ENCODE data around the gene XYLT1. TPM values are rescaled to one million over a fixed set of nuclear protein-coding genes. Genes with fewer than 3 reads are reported as not detected.

The XYLT1 gene
- total RNA-seq, 2 donors from 2014 or later: 5.1 to 19.3 TPM

GRCh38 chr16:17369421-17370222 is 101.1 kb downstream of the XYLT1 start:
- H3K36me3 ChIP-seq: no peaks in the 10 kb centered on the region
- no peak overlapping the region for H3K4me3 ChIP-seq
- H3K27ac ChIP-seq: no peak overlapping the region
- TF ChIP-seq CTCF (IDR thresholded peaks at IDR 0.05) (no peak), POLR2AphosphoS5 (IDR thresholded peaks at IDR 0.05) (no peak), POLR2A (IDR thresholded peaks at IDR 0.05) (no peak)
- 70% methylated on average over 14 of the region's 14 CpGs for WGBS
- H3K9me3 ChIP-seq: no peaks in the 10 kb centered on the region
- DNase-seq (ENCODE audit: low spot score): no peak
- no peaks in the 10 kb centered on the region for H3K4me1 ChIP-seq (replicated peaks)
- no peaks in the 10 kb centered on the region for H3K27me3 ChIP-seq (replicated peaks; ENCODE audit: insufficient read depth)
- intact Hi-C loops (cut with DNase I): no loop called here

GRCh38 chr16:17368951-17369350 is 101.8 kb downstream of the XYLT1 start:
- no peaks in the 10 kb centered on the region for H3K36me3 ChIP-seq
- H3K27me3 ChIP-seq (replicated peaks; ENCODE audit: insufficient read depth): no peaks in the 10 kb centered on the region
- DNase-seq (ENCODE audit: low spot score): no peak
- H3K27ac ChIP-seq: no peak overlapping the region
- H3K4me1 ChIP-seq (replicated peaks): no peaks in the 10 kb centered on the region
- no peak for TF ChIP-seq CTCF (IDR thresholded peaks at IDR 0.05)
- no peak for TF ChIP-seq POLR2AphosphoS5 (IDR thresholded peaks at IDR 0.05)
- no peak for TF ChIP-seq POLR2A (IDR thresholded peaks at IDR 0.05)
- WGBS: 87% methylated on average over 5 of the region's 5 CpGs
- no peak overlapping the region for H3K4me3 ChIP-seq
- intact Hi-C loops (cut with DNase I): no loop called here
- H3K9me3 ChIP-seq: no peaks in the 10 kb centered on the region

GRCh38 chr16:17368446-17368845 is 102.3 kb downstream of the XYLT1 start:
- TF ChIP-seq POLR2AphosphoS5 (IDR thresholded peaks at IDR 0.05) (no peak), CTCF (IDR thresholded peaks at IDR 0.05) (no peak), POLR2A (IDR thresholded peaks at IDR 0.05) (no peak)
- H3K27me3 ChIP-seq (replicated peaks; ENCODE audit: insufficient read depth): no peaks in the 10 kb centered on the region
- H3K9me3 ChIP-seq: no peaks in the 10 kb centered on the region
- no peak overlapping the region for H3K4me3 ChIP-seq
- DNase-seq (ENCODE audit: low spot score): no peak
- no peaks in the 10 kb centered on the region for H3K36me3 ChIP-seq
- 85% methylated on average over 3 of the region's 3 CpGs for WGBS
- intact Hi-C loops (cut with DNase I): no loop called here
- H3K4me1 ChIP-seq (replicated peaks): no peaks in the 10 kb centered on the region
- no peak overlapping the region for H3K27ac ChIP-seq

GRCh38 chr16:17367923-17368322 is 102.8 kb downstream of the XYLT1 start:
- no peaks in the 10 kb centered on the region for H3K4me1 ChIP-seq (replicated peaks)
- no peaks in the 10 kb centered on the region for H3K9me3 ChIP-seq
- H3K27ac ChIP-seq: no peak overlapping the region
- H3K4me3 ChIP-seq: no peak overlapping the region
- WGBS: 58% methylated on average over 10 of the region's 10 CpGs
- no peak for TF ChIP-seq POLR2AphosphoS5 (IDR thresholded peaks at IDR 0.05)
- TF ChIP-seq POLR2A (IDR thresholded peaks at IDR 0.05): no peak
- no peak for TF ChIP-seq CTCF (IDR thresholded peaks at IDR 0.05)
- intact Hi-C loops (cut with DNase I): no loop called here
- H3K27me3 ChIP-seq (replicated peaks; ENCODE audit: insufficient read depth): no peaks in the 10 kb centered on the region
- no peak for DNase-seq (ENCODE audit: low spot score)
- no peaks in the 10 kb centered on the region for H3K36me3 ChIP-seq

- intact Hi-C loops (cut with DNase I): no loop called here
- Histone ChIP-seq H3K4me3 (no peak overlapping the region), H3K9me3 (no peaks in the 10 kb centered on the region), H3K36me3 (no peaks in the 10 kb centered on the region), H3K27me3 (replicated peaks; ENCODE audit: insufficient read depth) (no peaks in the 10 kb centered on the region), H3K4me1 (replicated peaks) (no peaks in the 10 kb centered on the region), H3K27ac (no peak overlapping the region)
- TF ChIP-seq POLR2AphosphoS5 (IDR thresholded peaks at IDR 0.05) (no peak), CTCF (IDR thresholded peaks at IDR 0.05) (no peak), POLR2A (IDR thresholded peaks at IDR 0.05) (no peak)
- 72% methylated on average over 9 of the region's 9 CpGs for WGBS
- no peak for DNase-seq (ENCODE audit: low spot score)
Measured at GRCh38 chr16:17367036-17367435, 103.7 kb downstream of the XYLT1 start.
